OCI-LY7 (cell line): ENCODE results near the gene IL6.

Experiments
- CTCF ChIP-seq: fragments of 200-600 bp; sonication (generic); conservative IDR thresholded peaks from 2 replicates; pipeline ENCODE4 v1.5.1; 2014; ENCODE audit warnings: mild to moderate bottlenecking, antibody characterized with exemption, low read length, moderate library complexity, mixed read lengths
- EZH2phosphoT487 ChIP-seq: fragments of 200-600 bp; sonication (generic); IDR thresholded peaks from 2 replicates; pipeline ENCODE4 v1.6.1; 2018; ENCODE audit warnings: low read depth, borderline replicate concordance, mild to moderate bottlenecking, mixed run types, antibody characterized with exemption, low read length, moderate library complexity, mixed read lengths

GRCh38 chr7:22694597-22695207, 32.3 kb upstream of the IL6 start:
- no peak for TF ChIP-seq EZH2phosphoT487
- TF ChIP-seq CTCF, result no peak
